Measurements from ENCODE around the gene FARS2. TPM values are rescaled to one million over a fixed set of nuclear protein-coding genes. Genes with fewer than 3 reads are reported as not detected.

FARS2 gene
- total and polyA plus RNA-seq, 2 donors (not counting 1 experiment from before 2014, with no cell fraction given): 11.0 to 18.5 TPM

GRCh38 chr6:5679691-5680090 lies 418.4 kb downstream of the FARS2 start:
- TF ChIP-seq CTCF (conservative IDR thresholded peaks at IDR 0.05 in 1 of 2, IDR thresholded peaks at IDR 0.05 in 1 of 2; ENCODE audit: low read depth in 1 of 2, low read length in 2 of 2) (no peak), EZH2 (IDR thresholded peaks at IDR 0.05; ENCODE audit: low read length, missing control alignments) (no peak)
- no peaks in the 10 kb centered on the region for H4K20me1 ChIP-seq (ENCODE audit: control insufficient read depth, extremely low read depth, insufficient read depth, low read length)
- H3K36me3 ChIP-seq (ENCODE audit: control insufficient read depth, insufficient read depth, low read length): no peaks in the 10 kb centered on the region
- no peak overlapping the region for H3K9ac ChIP-seq (ENCODE audit: insufficient read depth, low read length)
- no peak overlapping the region for H3K4me2 ChIP-seq (ENCODE audit: extremely low read depth, insufficient read depth, low read length)
- no peak overlapping the region for H2AFZ ChIP-seq (ENCODE audit: low read length)
- H3K4me1 ChIP-seq (ENCODE audit: control insufficient read depth, extremely low read depth, insufficient read depth, low read length): no peaks in the 10 kb centered on the region
- DNase-seq (ENCODE audit: low read depth in 2 of 2): no peak
- no peaks in the 10 kb centered on the region for H3K27me3 ChIP-seq (ENCODE audit: control insufficient read depth, insufficient read depth, low read length)
- no peak overlapping the region for H3K4me3 ChIP-seq (replicated peaks in 1 of 4; ENCODE audit: control extremely low read depth in 1 of 4, insufficient read depth in 1 of 4, low read depth in 3 of 4, low read length in 4 of 4)
- H3K9me3 ChIP-seq (ENCODE audit: control insufficient read depth, insufficient read depth, low read depth, low read length): no peaks in the 10 kb centered on the region
- H3K27ac ChIP-seq (ENCODE audit: insufficient read depth, low read length): no peak overlapping the region
- no peaks in the 10 kb centered on the region for H3K79me2 ChIP-seq (ENCODE audit: control insufficient read depth, insufficient read depth, low read length)

- Histone ChIP-seq H4K20me1 (ENCODE audit: control insufficient read depth, extremely low read depth, insufficient read depth, low read length) (no peaks in the 10 kb centered on the region), H3K36me3 (ENCODE audit: control insufficient read depth, insufficient read depth, low read length) (no peaks in the 10 kb centered on the region), H2AFZ (ENCODE audit: low read length) (no peak overlapping the region), H3K4me3 (replicated peaks in 1 of 4; ENCODE audit: control extremely low read depth in 1 of 4, insufficient read depth in 1 of 4, low read depth in 3 of 4, low read length in 4 of 4) (no peak overlapping the region), H3K9me3 (ENCODE audit: control insufficient read depth, insufficient read depth, low read depth, low read length) (no peaks in the 10 kb centered on the region), H3K4me2 (ENCODE audit: extremely low read depth, insufficient read depth, low read length) (no peak overlapping the region), H3K4me1 (ENCODE audit: control insufficient read depth, extremely low read depth, insufficient read depth, low read length) (no peaks in the 10 kb centered on the region), H3K27me3 (ENCODE audit: control insufficient read depth, insufficient read depth, low read length) (no peaks in the 10 kb centered on the region), H3K9ac (ENCODE audit: insufficient read depth, low read length) (no peak overlapping the region), H3K27ac (ENCODE audit: insufficient read depth, low read length) (no peak overlapping the region), H3K79me2 (ENCODE audit: control insufficient read depth, insufficient read depth, low read length) (no peaks in the 10 kb centered on the region)
- no peak for DNase-seq (ENCODE audit: low read depth in 2 of 2)
- no peak for TF ChIP-seq EZH2 (IDR thresholded peaks at IDR 0.05; ENCODE audit: low read length, missing control alignments)
- TF ChIP-seq CTCF (conservative IDR thresholded peaks at IDR 0.05 in 1 of 2, IDR thresholded peaks at IDR 0.05 in 1 of 2; ENCODE audit: low read depth in 1 of 2, low read length in 2 of 2): no peak
Observed at GRCh38 chr6:5680095-5680494, 418.8 kb downstream of the FARS2 start.

DNA sequence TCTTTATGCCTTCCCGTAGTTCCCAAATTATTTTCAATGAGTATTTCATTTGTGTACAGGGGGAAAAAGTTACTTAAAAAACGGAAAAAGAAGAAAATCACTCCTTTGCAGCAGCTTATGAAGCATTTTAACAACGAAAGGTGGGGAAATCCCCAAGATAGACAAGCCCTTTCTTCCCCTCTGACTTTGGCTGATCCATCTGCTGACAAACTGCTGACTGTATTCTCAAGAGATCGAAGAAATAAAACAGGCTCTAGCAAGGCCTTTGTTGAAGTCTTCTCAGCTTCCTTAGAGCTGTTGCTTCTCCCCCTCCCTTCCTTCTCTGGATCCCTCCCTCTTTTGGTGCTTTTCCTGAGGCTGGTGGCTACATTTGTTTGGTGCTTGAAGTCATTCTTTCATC lies 420.2 kb downstream of the FARS2 start:
- TF ChIP-seq EZH2 (IDR thresholded peaks at IDR 0.05; ENCODE audit: low read length, missing control alignments) (no peak), CTCF (conservative IDR thresholded peaks at IDR 0.05 in 1 of 2, IDR thresholded peaks at IDR 0.05 in 1 of 2; ENCODE audit: low read depth in 1 of 2, low read length in 2 of 2) (no peak)
- no peak overlapping the region for H3K9ac ChIP-seq (ENCODE audit: insufficient read depth, low read length)
- H3K27me3 ChIP-seq (ENCODE audit: control insufficient read depth, insufficient read depth, low read length): no peaks in the 10 kb centered on the region
- H3K4me2 ChIP-seq (ENCODE audit: extremely low read depth, insufficient read depth, low read length): no peak overlapping the region
- H3K79me2 ChIP-seq (ENCODE audit: control insufficient read depth, insufficient read depth, low read length): no peaks in the 10 kb centered on the region
- no peaks in the 10 kb centered on the region for H4K20me1 ChIP-seq (ENCODE audit: control insufficient read depth, extremely low read depth, insufficient read depth, low read length)
- no peak overlapping the region for H3K27ac ChIP-seq (ENCODE audit: insufficient read depth, low read length)
- no peaks in the 10 kb centered on the region for H3K9me3 ChIP-seq (ENCODE audit: control insufficient read depth, insufficient read depth, low read depth, low read length)
- no peak overlapping the region for H3K4me3 ChIP-seq (replicated peaks in 1 of 4; ENCODE audit: control extremely low read depth in 1 of 4, insufficient read depth in 1 of 4, low read depth in 3 of 4, low read length in 4 of 4)
- no peak for DNase-seq (ENCODE audit: low read depth in 2 of 2)
- H3K36me3 ChIP-seq (ENCODE audit: control insufficient read depth, insufficient read depth, low read length): no peaks in the 10 kb centered on the region
- H3K4me1 ChIP-seq (ENCODE audit: control insufficient read depth, extremely low read depth, insufficient read depth, low read length): no peaks in the 10 kb centered on the region
- H2AFZ ChIP-seq (ENCODE audit: low read length): no peak overlapping the region

Data from fibroblast of lung (primary cell).